NCI-H1436 treated with DMSO at 0.1 percent for 48 hours (cell line): ENCODE measurements around the gene DECR2.
A peak's percentile ranks its signal among the peaks of the same experiment; 100 is the strongest.
"Not testable (repeated sequence)": the region's sequence is repeated elsewhere in the genome, so short reads cannot be mapped to it uniquely, and the experiment has no call there.

Source experiments
- DNase-seq: peaks from one replicate; lab custom pipeline; 2025; lab: John Stamatoyannopoulos, UW

The DECR2 gene

DNA sequence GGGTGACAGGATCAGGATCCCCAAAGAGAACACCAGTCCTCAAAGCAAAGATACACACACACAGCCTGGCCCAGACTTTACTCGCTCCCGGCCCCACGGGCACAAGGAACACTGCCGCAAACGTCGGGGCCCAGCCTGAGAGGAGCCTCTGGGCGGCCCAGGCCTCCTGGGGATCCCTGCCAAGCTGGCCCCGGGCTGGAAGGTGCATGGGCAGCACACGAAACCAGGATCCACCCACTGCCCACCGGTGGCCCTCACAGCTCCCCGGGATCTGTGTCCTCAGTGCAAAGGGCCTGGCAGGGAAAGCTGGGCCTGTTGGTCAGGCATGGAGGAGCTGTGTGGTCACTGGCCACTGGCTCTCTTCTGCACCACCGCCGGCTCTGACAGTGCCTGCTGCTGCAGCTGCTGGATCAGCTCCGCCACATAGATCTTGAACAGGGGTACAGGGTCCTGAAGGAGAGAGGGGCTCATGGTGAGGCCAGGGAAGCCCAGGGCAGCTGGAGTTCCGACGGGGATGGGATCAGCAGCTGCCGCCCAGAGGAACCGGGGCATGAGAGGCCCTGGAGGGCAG is 34.3 kb upstream of the DECR2 start:
- DNase-seq = no peak

DNA sequence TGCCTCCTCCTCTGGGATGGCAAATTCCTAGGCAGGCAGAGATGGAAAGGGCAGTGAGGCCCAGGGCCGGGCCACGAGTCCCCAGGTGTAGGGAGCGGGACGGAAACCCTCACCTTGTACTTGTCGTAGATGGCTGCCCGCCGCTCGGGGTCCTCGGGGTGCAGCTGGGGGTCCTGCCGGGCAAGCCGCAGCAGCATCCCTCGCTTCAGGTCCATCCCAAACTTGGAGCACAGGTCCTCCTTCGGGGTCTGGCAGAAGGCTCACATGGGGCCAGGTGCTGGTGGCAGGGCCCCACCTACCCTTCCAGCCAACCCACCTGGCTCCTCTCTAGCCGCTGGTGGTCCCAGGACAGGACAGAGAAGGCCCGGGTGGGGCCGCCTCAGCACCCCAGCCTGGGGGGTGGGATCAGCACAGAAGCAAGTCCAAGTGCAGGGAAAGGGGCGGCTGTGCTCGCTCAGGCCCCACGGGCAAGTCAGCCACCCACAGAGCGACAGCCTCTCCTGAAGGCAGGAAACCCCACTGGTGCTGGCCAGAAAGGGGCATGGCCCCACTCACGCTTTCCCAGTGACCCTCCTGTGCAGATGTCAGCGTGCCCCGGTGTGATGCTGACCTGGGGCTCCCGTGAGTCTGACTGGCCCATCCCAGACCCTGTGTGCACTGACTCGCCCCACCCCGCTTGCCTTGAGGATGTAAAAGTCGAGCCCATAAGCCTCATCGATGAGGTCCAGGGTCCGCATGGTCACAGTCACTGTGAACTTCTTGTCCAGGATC is 33.1 kb upstream of the DECR2 start:
- no peak for DNase-seq

DNA sequence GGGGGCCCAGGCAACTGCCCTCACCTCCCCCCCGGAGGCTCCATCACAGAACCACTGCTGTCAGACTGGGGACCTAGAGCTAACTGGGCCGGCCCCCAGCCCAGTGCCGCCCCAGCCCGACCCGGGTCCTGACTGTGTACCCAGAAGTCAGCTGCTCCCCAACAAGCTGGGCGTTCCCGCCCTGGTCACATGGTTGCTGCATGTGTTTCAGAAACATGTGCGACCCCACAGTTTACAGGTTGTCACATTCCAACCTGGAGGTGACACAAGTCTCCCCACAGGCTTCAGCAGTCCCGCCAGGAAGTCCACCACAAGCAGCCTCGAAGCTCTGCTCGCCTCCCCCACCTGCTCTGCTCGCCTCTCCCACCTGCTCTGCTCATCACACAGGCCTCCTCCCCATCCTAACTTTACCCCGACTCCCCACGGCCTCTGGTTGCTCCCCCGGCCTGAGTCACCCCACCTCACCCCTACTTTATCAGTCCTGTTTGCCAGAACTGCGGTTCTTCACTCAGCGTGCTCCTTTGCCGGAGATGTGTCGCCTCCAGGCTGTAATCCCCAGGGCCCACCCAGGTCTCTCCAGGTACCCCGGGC is 32.3 kb upstream of the DECR2 start:
- no peak for DNase-seq

DNA sequence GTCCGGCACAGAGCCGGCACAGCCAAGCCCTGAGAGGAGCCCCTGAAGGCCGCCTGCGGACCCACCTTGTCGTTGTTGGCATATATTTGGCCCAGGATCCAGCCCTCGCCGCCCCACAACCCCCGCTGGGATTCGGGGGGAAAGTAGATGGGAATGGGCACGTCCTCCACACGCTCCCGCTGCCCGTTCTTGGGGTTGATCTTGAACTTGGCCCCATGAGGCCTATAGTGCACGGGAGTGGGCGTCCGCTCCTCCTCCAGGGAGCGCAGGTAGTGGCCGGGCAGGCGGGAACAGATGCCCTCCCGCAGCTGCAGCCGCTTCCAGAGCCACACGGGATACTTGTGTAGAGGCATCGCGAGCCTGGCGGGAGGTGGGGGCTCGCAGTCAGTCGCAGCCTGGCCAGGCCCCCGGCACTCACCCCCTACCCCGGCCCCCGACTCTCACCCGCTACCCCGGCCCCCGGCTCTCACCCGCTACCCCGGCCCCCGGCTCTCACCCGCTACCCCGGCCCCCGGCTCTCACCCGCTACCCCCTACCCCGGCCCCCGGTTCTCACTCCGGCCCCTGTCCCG is 31.7 kb upstream of the DECR2 start:
- no peak for DNase-seq

DNA sequence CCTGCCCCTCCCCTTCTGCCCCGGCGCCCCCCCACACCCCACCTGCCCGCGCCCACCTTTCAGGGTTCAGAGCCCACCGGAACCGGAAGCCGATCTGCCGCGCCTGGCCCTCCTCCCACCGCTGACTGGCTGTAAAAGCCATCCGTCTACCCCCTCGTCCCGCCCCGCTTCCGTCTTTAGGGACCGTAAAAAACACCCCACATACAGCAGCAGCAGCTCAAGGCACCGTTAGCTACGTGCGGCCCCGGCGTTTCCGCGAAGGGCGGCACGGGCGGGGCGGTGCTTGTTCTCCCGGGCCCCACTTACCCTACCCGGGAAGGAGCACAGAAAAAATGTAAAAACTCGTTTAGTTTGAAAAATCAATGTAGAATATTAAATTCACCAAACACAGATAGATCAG is 31.2 kb upstream of the DECR2 start, which contains the start of gene MRPL28:
MRPL28 (minus strand) TSS at position 96 of the 400 bp plus-strand sequence. CDS start 320 bp downstream, outside the sequence.
- peak; percentile 47 for DNase-seq

DNA sequence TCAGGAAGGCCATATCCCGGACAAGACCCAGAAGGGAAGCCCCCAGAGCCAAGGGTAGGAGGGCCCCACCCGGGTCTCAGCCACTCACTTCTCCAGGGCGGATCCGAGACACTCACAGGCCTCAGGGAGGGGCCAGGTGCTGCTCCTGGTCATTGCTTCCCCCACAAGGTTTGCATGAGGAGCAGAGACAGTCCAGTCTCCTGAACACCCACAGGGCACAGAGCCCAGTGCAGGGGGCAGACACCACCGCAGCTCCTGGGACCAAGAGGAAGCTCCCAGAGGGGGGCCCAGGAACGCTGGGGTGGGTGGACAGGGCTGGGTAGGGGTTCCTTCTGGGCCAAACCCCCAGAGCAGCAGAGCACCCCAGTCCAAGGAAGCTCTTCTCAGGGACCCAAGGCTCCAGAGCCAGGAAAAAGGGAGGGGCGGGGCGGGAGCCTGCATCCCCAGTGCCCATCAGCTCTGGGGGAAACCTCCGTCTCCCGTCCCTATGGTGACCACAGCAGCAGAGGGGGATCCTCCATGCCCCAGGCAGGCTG is 30.6 kb upstream of the DECR2 start:
- DNase-seq = no peak

DNA sequence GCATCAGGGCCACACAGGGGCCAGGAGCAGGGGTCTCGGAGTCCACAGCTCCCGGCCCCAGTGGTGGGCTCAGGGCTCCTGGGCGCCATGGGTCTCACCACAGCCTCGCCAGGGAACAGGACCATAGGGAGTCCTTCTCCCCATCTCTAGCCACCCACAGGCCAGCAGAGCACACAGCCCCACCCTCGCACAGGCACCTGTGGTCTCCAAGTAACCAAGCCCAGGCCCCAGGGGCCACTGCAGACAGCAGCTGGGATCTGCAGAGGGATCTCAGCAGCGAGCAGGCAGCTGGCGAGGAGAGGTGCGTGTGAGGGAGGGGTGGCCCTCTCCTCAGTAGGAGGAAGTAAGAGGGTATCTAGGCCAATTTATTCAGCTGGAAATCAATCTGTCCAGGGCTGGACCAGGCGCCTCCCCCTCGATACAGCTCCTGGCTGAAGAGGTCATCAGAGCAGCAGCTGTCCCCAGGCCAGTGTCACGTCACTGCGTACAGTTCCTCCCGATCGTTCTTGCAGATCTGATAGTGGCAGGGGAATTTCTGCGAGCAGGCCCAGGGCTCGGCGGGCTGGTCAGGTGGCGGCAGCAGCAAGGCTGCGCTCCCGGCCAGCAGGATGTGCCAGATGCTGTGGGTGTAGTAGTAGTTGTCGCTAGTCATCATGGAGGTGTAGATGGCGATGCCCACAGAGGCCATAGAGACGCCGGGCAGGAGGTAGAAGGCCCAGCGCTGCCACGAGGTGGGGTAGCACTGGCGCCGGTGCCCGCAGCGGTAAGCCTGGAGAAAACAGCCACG is 30.0 kb upstream of the DECR2 start:
- no peak for DNase-seq

DNA sequence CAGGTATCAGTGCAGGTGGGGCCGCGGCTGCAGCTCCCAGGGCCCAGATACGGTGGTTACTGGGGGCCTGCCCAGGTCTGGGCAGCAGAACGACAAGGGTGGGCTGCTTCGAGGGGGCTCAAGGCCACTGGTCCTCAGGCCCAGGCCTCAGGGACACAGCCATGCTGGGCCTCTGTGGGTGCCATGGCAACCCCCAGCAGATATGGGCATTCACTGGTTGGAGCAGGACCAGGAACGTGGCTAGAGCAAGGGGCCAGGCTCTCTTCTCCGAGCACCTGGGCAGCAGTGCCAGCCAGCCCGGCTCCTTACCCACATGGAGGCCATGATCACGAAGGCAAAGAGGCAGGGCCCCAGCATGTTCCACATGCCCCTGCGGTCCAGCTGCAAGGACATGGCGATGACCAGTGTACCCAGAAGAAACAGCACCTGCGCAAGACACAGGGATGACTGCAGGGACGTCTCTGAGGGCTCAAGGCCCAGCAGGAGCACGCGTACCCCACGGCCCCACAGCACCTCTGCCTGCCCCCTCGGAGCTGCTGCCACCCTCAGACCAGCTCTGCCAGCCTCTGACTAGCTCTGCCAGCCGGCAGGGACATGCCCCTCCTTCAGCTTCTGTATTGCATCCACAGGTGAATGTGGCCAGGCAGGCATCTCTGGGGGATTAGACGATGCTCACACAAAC is 29.2 kb upstream of the DECR2 start:
- DNase-seq = no peak

DNA sequence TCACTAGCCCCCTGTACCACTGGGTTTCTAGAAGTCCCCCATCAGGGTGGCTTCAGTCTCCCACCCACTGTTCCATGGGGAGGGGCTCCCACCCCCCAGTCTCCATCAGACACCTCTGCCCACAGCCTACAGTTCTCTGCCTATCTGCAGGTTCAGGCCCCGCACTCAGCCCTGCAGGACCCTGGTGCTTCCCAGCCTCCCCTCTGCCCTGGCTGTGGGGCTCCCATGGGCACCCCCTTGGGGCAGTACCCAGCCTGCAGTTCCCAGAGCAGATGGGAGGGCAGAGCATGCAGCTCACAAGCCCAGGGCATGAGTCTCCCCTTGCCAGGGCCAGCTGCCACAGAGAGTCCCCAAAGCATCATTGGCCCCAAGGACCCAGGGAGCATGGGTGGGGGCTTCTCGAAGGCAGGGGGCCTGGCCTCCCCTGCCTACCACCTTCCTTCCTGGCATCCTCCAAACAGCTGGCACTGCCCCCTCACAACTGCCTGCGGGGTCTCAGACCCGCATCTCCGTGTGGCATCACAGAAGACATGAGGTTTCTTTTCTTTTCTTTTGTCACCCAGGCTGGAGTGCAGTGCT is 28.6 kb upstream of the DECR2 start:
- DNase-seq = no peak

DNA sequence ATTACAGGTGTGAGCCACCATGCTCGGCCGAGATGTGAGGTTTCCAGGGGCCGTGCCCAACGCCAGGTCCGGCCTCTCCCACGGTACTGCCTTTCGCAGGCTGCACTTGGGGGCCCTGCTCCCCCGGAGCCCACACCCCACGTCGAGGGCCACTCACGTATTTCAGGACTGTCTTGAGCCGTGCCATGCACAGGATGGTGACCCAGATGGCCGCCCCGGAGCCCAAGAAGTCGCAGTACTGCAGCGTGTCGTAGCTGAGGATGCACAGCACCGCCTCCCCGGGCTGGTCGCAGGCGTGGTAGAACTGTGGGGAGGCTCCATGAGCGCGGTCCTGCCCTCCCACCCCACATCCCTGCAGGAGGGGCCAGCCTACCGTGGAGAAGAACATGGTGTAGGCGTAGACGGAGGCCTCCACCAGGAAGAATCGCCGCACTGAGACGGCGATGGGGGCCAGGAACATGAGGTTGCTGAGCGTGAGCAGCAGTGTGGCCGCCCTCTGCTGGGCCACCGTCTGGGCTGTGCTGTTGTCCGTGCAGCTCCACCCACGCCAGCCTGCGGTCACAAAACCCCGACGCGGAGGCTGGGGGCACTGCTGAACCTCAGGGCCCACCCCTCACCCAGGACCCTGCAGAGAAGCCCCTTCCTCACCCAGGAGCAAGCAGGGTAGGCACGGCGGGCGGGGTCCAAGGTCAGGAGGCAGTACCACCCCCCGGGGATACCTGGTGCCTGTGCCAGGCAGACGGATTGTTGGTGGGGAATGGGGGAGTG is 27.7 kb upstream of the DECR2 start:
- no peak for DNase-seq

DNA sequence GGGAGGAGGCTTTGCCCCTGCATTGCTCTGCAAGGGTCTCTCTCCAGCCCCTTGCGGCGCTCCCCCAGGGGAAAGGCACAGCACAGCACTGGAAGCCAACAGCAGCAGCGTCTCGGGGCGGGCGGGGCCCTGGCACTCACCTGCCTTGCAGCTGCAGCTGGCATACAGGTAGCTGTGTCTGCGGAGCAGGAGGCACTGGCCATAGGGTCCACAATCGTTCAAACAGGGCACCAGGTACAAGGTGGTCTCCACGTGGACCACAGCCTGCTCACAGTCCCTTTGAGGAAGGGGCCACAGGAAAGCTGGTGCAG is 27.1 kb upstream of the DECR2 start:
- DNase-seq = no peak

DNA sequence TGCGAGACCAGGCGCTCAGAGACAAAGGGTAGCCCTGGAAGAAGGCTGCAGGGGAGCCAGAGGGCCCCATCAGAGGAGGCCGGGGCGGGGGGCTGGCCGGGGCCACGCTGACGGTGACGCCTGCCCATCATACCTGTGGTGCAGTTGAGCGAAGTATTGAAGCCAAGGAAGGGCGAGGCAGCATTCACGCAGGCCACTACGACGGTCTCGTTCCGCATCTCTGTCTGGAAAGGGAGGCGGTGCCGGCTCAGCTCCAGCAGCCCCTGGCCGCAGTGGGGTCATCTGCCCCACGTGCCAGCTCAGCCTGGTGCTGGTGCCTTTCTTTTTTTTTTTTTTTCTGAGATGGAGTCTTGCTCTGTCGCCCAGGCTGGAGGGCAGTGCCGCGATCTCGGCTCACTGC is 26.5 kb upstream of the DECR2 start:
- no peak for DNase-seq

DNA sequence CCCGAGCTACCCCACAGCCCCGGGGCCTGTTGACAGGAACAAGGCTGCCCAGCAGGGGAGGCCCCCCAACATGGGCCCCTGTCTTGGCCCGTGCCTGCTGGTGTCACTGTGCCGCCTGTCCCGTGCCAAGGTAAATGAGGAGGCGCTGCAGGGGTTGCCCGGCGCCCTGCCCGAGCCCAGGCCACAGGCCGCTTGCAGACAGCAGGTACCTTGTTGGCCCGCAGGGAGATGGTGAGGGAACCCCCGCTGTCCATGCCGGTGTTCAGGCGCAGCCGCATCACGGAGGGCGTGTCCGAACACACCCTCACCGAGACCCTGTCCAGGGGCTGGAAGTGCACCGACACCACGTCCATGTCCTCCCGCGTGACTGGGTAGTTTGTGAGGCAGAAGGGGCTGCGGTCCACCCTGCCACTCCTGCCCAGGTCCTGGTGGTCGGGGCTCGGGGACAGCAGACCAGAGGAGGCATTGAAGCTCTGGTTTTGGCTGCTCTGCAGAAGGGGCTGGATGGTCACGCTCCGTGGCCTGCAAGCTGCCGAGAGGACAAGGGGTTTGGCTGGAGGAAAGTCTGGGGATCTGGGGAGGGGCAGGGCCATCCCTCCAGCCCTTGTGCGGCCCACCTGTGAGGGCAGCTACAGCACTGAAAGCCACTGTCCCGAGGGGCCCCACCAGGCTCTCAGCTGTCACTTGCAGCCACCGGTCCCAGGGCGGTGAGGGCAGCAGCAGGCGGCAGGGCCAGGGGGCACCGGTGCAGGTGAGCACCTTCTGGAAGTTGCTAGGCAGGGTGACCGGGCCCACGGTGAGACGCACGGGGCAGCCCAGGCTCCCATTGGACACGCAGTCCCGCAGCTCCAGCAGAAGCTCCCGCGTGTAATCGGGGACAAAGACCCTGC is 25.5 kb upstream of the DECR2 start:
- DNase-seq = no peak

DNA sequence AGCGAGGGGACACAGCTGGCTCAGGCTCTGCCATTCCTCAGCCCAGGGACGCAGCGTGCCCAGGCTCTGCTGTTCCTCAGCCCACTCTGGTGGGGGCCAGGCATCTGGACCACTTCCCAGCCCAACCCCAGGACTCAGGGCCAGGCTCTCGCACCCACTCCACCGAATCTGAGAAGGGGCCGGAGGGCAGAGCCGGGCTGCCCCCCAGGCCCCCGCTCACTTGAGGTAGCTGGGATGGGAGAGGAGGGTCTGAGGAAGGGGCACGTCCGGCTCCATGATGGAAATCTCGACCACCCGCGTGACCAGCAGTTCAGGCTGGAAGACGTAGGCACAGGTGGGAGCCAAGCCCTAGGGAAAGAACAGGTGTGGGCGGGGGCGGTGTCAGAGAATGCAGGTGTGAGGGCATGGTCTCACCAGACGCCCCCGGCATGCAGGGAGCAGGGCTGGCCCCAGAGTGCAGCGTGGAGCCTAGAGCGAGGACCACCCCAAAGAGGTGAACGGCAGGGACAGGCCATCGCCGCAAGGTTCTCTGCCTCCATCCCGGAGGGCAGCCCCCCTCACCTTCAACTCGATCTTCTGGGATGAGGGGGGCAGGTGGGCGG is 24.8 kb upstream of the DECR2 start:
- DNase-seq = no peak

DNA sequence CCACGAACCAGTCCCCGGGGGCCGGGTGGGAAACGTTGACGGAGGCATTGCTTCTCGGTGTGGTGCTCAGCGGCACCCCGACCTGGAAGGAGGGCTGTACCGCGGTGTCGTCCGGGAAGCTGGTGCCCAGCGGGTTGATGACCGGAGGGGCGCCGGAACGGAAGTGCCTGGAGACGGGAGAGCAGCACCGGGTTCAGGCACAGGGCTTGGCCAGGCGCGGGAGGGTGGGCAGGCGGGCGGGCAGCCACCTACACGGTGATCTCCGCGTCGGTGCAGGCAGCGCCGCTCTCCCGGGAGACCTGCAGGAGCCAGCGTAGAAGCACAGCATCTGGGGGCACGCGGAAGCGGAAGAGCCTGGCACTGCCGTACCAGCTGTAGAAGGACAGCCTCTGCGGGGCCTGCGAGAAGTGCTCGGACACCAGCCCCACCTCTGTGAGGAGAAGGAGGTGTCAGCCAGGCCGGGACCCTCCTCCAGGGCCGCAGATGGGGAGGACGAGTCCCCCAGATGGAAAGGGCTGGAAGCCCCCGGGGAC is 24.2 kb upstream of the DECR2 start:
- DNase-seq = no peak

DNA sequence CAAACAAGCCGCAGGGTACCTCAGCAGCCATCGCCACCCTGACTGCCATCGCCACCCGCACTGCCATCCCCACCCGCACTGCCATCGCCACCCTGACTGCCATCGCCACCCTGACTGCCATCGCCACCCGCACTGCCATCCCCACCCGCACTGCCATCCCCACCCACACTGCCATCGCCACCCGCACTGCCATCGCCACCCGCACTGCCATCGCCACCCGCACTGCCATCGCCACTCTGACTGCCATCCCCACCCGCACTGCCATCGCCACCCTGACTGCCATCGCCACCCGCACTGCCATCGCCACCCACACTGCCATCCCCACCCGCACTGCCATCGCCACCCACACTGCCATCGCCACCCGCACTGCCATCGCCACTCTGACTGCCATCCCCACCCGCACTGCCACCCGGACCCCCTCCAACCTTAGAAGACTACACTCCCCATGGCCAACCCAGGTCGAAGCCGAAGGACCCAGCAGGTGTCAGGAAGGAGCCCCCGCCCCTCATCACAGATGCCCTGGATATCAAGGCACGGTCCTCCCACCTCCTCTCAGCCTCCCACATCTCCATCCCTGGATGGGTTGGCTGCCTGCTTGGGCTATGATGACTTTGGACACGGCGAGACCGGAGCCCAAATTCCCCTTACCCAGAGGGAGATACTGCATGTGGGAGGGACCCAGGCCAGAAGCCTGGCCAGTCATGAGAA is 23.4 kb upstream of the DECR2 start:
- DNase-seq = not testable (repeated sequence)

DNA sequence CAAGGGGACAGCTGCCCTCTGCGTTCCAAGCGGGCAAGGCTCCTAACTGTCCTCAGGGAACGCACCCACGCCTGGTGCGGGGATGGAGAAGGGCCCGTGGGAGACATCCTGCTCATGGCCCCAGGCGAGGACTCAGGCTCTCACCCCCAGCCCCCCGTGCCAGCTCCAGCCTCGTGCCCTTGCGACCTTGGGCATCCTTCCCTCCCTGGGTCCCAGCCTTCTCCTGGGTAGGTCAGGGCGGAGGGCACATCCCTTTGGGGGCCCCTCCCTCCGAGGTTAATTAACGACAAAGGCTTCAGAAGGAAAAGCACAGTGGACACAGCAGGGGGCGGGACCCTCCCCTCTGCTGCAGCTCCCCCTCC is 22.9 kb upstream of the DECR2 start:
- no peak for DNase-seq
